ENCODE data around the gene OR5H6.
"Not testable (repeated sequence)": the region's sequence is repeated elsewhere in the genome, so short reads cannot be mapped to it uniquely, and the experiment has no call there.

The OR5H6 gene

GRCh38 chr3:98242155-98242554 lies 21.9 kb upstream of the OR5H6 start:
- no peak overlapping the region for H2AFZ ChIP-seq (ENCODE audit: low read length)
- H3K79me2 ChIP-seq (ENCODE audit: insufficient read depth, low read length): no peaks in the 10 kb centered on the region
- no peak overlapping the region for H3K4me3 ChIP-seq (ENCODE audit: low read length, poor library complexity, severe bottlenecking)
- no peaks in the 10 kb centered on the region for H3K9me2 ChIP-seq (replicated peaks; ENCODE audit: low read depth, low read length)
- H3K4me2 ChIP-seq (ENCODE audit: low read depth, low read length, poor library complexity, severe bottlenecking): no peak overlapping the region
- no peaks in the 10 kb centered on the region for H3F3A ChIP-seq (ENCODE audit: low read depth)
- H3K4me1 ChIP-seq (ENCODE audit: insufficient read depth, low read length, poor library complexity, severe bottlenecking): no peaks in the 10 kb centered on the region
- no peaks in the 10 kb centered on the region for H3K27me3 ChIP-seq (ENCODE audit: insufficient read depth, low read length, poor library complexity, severe bottlenecking)
- no peak overlapping the region for H3K9ac ChIP-seq (ENCODE audit: low read depth, low read length, poor library complexity, severe bottlenecking)
- no peak for TF ChIP-seq EZH2phosphoT487 (IDR thresholded peaks at IDR 0.05; ENCODE audit: borderline replicate concordance)
- TF ChIP-seq CTCF (conservative IDR thresholded peaks at IDR 0.05; ENCODE audit: low read length): no peak
- no peaks in the 10 kb centered on the region for H3K36me3 ChIP-seq (ENCODE audit: insufficient read depth, low read length)
- no peaks in the 10 kb centered on the region for H3K9me3 ChIP-seq (ENCODE audit: insufficient read depth, low read depth, low read length)
- no peaks in the 10 kb centered on the region for H4K20me1 ChIP-seq (ENCODE audit: insufficient read depth, low read length, poor library complexity, severe bottlenecking)

DNA sequence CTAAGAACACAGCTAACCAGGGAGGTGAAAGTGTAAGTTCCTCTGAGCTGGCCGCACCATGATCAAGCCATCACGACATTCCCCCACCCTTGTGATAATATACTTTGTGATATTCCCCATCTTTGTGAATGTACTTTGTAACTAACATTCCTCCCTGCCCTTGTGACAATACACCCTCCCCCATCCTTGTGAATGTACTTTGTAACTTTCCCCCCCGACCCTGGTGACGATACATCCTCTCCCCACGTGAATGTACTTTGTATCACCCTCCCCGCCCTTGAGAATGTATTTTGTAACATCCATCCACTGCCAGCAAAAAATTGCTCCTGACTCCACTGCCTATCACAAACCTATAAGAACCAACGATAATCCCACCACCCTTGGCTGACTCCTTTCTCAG lies 20.2 kb upstream of the OR5H6 start:
- H3K9me2 ChIP-seq (replicated peaks; ENCODE audit: low read depth, low read length): no peaks in the 10 kb centered on the region
- no peak for TF ChIP-seq CTCF (conservative IDR thresholded peaks at IDR 0.05; ENCODE audit: low read length)
- TF ChIP-seq EZH2phosphoT487 (IDR thresholded peaks at IDR 0.05; ENCODE audit: borderline replicate concordance): no peak
- H3K9ac ChIP-seq (ENCODE audit: low read depth, low read length, poor library complexity, severe bottlenecking): no peak overlapping the region
- no peaks in the 10 kb centered on the region for H3K4me1 ChIP-seq (ENCODE audit: insufficient read depth, low read length, poor library complexity, severe bottlenecking)
- H3K36me3 ChIP-seq (ENCODE audit: insufficient read depth, low read length): no peaks in the 10 kb centered on the region
- no peaks in the 10 kb centered on the region for H4K20me1 ChIP-seq (ENCODE audit: insufficient read depth, low read length, poor library complexity, severe bottlenecking)
- no peaks in the 10 kb centered on the region for H3K79me2 ChIP-seq (ENCODE audit: insufficient read depth, low read length)
- H3K9me3 ChIP-seq (ENCODE audit: insufficient read depth, low read depth, low read length): no peaks in the 10 kb centered on the region
- no peak overlapping the region for H3K4me2 ChIP-seq (ENCODE audit: low read depth, low read length, poor library complexity, severe bottlenecking)
- no peaks in the 10 kb centered on the region for H3K27me3 ChIP-seq (ENCODE audit: insufficient read depth, low read length, poor library complexity, severe bottlenecking)
- H3K4me3 ChIP-seq (ENCODE audit: low read length, poor library complexity, severe bottlenecking): no peak overlapping the region
- H2AFZ ChIP-seq (ENCODE audit: low read length): no peak overlapping the region
- H3F3A ChIP-seq (ENCODE audit: low read depth): no peaks in the 10 kb centered on the region

DNA sequence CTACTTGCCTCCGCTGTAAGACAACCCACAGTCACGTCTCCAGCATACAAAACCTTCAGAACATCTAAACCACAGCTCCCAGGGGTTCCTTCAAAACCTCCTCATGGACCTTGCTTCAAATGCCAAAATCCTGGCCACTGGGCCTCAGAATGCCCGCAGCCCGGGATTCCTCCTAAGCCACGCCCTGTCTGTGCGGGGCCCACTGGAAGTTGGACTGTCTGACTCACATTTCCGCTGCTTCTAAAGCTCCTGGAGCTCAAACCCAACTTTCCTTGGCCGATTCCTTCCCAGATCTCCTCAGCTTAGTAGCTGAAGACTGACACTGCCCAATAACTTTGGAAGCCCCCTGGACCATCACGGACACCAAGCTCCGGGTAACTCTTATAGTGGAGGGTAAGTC lies 17.9 kb upstream of the OR5H6 start:
- Histone ChIP-seq H3K27me3 (ENCODE audit: insufficient read depth, low read length, poor library complexity, severe bottlenecking) (no peaks in the 10 kb centered on the region), H3K4me3 (ENCODE audit: low read length, poor library complexity, severe bottlenecking) (no peak overlapping the region), H3K9ac (ENCODE audit: low read depth, low read length, poor library complexity, severe bottlenecking) (no peak overlapping the region), H3K79me2 (ENCODE audit: insufficient read depth, low read length) (no peaks in the 10 kb centered on the region), H3K4me2 (ENCODE audit: low read depth, low read length, poor library complexity, severe bottlenecking) (no peak overlapping the region), H3K4me1 (ENCODE audit: insufficient read depth, low read length, poor library complexity, severe bottlenecking) (no peaks in the 10 kb centered on the region), H3F3A (ENCODE audit: low read depth) (no peaks in the 10 kb centered on the region), H3K9me2 (replicated peaks; ENCODE audit: low read depth, low read length) (no peaks in the 10 kb centered on the region), H2AFZ (ENCODE audit: low read length) (no peak overlapping the region), H3K36me3 (ENCODE audit: insufficient read depth, low read length) (no peaks in the 10 kb centered on the region), H3K9me3 (ENCODE audit: insufficient read depth, low read depth, low read length) (no peaks in the 10 kb centered on the region), H4K20me1 (ENCODE audit: insufficient read depth, low read length, poor library complexity, severe bottlenecking) (no peaks in the 10 kb centered on the region)
- no peak for TF ChIP-seq EZH2phosphoT487 (IDR thresholded peaks at IDR 0.05; ENCODE audit: borderline replicate concordance)
- TF ChIP-seq CTCF (conservative IDR thresholded peaks at IDR 0.05; ENCODE audit: low read length): no peak

GRCh38 chr3:98256026-98256425 lies 8.0 kb upstream of the OR5H6 start:
- not testable (repeated sequence) for H3K9me3 ChIP-seq (ENCODE audit: insufficient read depth, low read depth, low read length); H3K79me2 ChIP-seq (ENCODE audit: insufficient read depth, low read length); H3K9me2 ChIP-seq (replicated peaks; ENCODE audit: low read depth, low read length); H2AFZ ChIP-seq (ENCODE audit: low read length); H3K9ac ChIP-seq (ENCODE audit: low read depth, low read length, poor library complexity, severe bottlenecking); H4K20me1 ChIP-seq (ENCODE audit: insufficient read depth, low read length, poor library complexity, severe bottlenecking); H3K4me2 ChIP-seq (ENCODE audit: low read depth, low read length, poor library complexity, severe bottlenecking); H3K4me3 ChIP-seq (ENCODE audit: low read length, poor library complexity, severe bottlenecking); H3K4me1 ChIP-seq (ENCODE audit: insufficient read depth, low read length, poor library complexity, severe bottlenecking); H3K36me3 ChIP-seq (ENCODE audit: insufficient read depth, low read length); H3K27me3 ChIP-seq (ENCODE audit: insufficient read depth, low read length, poor library complexity, severe bottlenecking); H3F3A ChIP-seq (ENCODE audit: low read depth)
